Glomerular endothelial cell (primary cell): ENCODE results near the gene LMNB1. TPM values are rescaled to one million over a fixed set of nuclear protein-coding genes. Genes with fewer than 3 reads are reported as not detected.
A peak's percentile ranks its signal among the peaks of the same experiment; 100 is the strongest.
"Not testable (repeated sequence)": the region's sequence is repeated elsewhere in the genome, so short reads cannot be mapped to it uniquely, and the experiment has no call there.

Experiments used
- DNase-seq: peaks from one replicate; pipeline ENCODE4 v3.0.0-alpha.2; 2011; ENCODE audit warnings: low read depth, low spot score; ENCODE audit errors: extremely low read depth
- total RNA-seq: library from RNA; depleted of rRNA; stranded (reverse); fragments of >200 nt; gene quantifications from 2 replicates; pipeline ENCODE4 v1.2.3, GENCODE V29; 2015

LMNB1 gene
- total RNA-seq, 1 donor from 2014 or later, result 41.4 TPM

DNA sequence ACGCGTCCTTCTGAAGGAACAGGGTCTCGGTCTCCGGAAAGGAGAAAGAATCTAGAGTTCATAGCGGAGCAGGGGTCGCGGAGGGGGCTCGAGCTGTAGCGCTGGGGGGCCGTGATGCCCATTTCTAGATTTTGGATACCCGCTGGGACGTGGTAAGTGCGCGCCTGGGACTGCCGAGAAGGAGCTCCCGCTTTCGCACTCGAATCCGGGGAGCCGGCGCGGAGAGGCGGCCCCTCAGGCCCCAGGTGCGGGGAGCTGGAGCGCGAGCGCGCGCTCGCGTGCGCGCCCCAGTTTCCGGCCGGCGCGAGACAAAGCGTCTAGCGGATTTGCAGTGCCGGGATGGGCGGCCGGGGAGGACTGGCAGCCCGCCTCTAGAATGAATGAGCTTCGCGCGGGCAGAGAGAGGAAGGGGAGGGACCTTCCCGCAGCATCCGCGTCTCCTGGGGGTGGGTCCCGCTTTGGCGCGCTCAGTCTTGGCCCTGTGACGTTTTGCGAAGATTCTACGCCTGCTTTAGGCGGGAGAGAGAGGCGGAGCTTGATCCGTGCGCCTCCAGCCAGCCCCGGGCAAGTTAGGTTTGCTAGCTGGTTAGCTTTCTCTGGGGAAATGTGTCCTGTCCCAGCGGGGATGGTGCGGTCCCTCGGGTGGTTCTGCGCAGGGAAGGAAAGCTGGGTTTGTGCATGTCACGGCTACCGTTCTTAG lies 1.2 kb downstream of the LMNB1 start:
- no peak for DNase-seq

- no peak for DNase-seq
Measured at GRCh38 chr5:126778675-126779403, 1.9 kb downstream of the LMNB1 start.

- DNase-seq, result no peak
Measured at GRCh38 chr5:126780165-126780827, 3.4 kb downstream of the LMNB1 start.

DNA sequence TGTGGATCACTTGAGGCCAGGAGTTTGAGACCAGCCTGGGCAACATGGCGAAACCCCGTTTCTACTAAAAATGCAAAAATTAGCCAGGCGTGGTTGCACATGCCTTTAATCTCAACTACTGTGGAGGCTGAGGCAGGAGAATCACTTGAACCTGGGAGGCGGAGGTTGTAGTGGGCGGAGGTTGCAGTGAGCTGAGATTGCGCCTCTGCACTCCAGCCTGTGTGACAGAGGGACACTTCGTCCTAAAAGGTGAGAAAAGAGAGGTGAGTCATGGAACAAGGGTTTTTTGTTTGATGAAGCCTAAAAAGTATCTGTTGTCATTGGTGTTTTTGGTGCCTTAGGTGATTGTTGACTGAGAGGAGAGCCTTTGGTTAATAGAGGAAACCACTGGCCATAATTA lies 11.5 kb downstream of the LMNB1 start:
- not testable (repeated sequence) for DNase-seq

GRCh38 chr5:126793097-126793496 lies 16.2 kb downstream of the LMNB1 start:
- no peak for DNase-seq

DNA sequence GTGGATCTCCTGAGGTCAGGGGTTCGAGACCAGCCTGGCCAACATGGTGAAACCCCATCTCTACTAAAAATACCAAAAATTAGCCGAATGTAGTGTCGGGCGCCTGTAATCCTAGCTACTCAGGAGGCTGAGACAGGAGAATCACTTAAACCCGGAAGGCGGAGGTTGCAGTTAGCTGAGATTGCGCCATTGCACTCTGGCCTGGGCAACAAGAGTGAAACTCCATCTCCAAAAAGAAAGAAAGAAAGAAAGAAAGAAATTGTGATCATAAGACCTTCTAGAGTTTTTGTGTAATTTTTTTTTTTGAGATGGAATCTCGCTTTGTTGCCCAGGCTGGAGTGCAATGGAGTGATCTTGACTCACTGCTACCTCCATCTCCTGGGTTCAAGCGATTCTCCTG lies 16.7 kb downstream of the LMNB1 start:
- DNase-seq, result not testable (repeated sequence)

DNA sequence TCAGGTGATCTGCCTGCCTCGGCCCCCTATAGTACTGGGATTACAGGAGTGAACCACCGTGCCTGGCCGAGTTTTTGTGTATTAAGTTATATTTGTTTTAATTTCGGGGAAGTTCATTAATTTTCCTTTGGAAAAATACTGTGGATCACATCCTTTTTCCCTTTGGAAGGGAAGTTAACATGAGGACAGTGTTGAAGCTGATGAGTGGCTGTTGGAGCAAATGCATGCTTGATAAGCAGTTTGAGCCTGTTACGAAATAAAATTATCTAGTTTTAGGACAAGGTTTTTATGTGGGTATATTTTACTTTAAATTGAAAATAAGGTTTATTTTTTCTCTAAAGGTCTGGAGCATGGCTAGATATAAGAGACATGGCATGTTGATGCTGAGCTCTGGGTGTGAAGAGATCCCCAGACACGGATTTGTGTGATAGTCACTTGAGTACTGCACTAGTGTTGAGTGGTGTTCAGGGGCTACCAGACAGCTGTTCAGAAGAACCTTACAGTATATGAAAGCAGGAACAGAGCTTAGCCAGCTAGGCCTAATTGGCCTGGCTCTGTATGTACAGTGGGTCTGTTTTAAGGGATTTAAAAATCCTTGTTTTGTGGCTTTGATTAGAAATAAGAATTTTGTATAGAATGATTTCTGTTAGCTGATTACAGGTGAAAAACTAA lies 17.4 kb downstream of the LMNB1 start:
- DNase-seq, result no peak

- DNase-seq, result no peak
Measured at GRCh38 chr5:126799780-126800179, 22.8 kb downstream of the LMNB1 start.

- no peak for DNase-seq
Measured at GRCh38 chr5:126801174-126801991, 24.4 kb downstream of the LMNB1 start.

GRCh38 chr5:126801992-126802294 lies 25.0 kb downstream of the LMNB1 start:
- no peak for DNase-seq

- DNase-seq, result no peak
Measured at GRCh38 chr5:126805063-126805462, 28.1 kb downstream of the LMNB1 start.

GRCh38 chr5:126808521-126808988 lies 31.6 kb downstream of the LMNB1 start:
- no peak for DNase-seq

- DNase-seq, result no peak
Measured at GRCh38 chr5:126809916-126810315, 33.0 kb downstream of the LMNB1 start.

GRCh38 chr5:126810596-126811380 lies 33.9 kb downstream of the LMNB1 start:
- no peak for DNase-seq

GRCh38 chr5:126811515-126812198 lies 34.7 kb downstream of the LMNB1 start:
- DNase-seq, result peak; percentile 89

DNA sequence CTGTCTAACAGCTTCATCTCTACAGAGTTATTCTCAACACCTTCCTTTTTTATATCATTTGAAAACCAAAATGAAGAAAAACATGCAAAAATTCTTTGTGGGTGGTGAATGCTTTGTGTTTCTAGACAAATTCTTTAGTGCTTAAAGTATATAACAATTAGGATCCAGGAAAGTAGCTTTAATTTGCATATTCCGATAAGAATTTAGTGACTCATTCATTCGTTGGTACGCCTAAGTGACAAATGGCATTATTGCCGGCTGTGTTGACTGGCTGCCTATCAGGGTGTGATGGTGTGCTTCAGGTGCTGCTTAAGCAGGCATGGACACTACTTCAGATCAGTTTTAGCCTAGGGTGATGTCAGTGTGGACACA lies 35.2 kb downstream of the LMNB1 start:
- DNase-seq, result no peak

- DNase-seq, result not testable (repeated sequence)
Measured at GRCh38 chr5:126813799-126814198, 36.9 kb downstream of the LMNB1 start.

- DNase-seq, result no peak
Measured at GRCh38 chr5:126814721-126815404, 37.9 kb downstream of the LMNB1 start.

DNA sequence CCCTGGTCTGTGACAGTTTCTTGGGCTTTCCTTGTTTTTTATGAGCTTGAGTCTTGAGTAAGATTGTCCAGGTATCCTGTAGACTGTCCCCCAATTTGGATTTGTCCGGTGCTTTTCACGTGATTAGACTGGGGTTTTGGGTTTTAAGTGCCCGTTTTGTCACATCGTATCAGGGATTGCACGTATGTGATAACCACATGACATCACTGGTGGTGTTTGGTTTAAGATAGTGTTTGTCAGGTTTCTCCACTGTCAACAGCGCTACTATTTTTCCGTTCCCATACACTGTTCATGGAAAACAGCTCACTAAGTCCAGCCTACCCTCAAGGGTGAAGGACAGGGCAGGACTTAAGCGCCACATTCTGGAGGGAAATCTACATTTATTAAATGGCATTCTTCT lies 39.7 kb downstream of the LMNB1 start:
- DNase-seq, result no peak
